Vagina (tissue), 2 donors: ENCODE measurements around the gene SPRY4. TPM values are rescaled to one million over a fixed set of nuclear protein-coding genes. Genes with fewer than 3 reads are reported as not detected.
"Not testable (repeated sequence)": the region's sequence is repeated elsewhere in the genome, so short reads cannot be mapped to it uniquely, and the experiment has no call there.

Experiments used
- DNase-seq, 2 donors: peaks; one replicate each; pipeline ENCODE4 v3.0.0-alpha.2; 2017; ENCODE audit errors: extremely low spot score in 2 of 2
- H3K27ac ChIP-seq: fragments of 200-600 bp; sonication (generic); one replicate; pipeline ENCODE4 v1.5.1; 2019
- H3K27me3 ChIP-seq: fragments of 200-600 bp; sonication (generic); one replicate; pipeline ENCODE4 v1.5.1; 2019
- H3K36me3 ChIP-seq, 2 donors: fragments of 200-600 bp; sonication (generic); one replicate each; pipeline ENCODE4 v1.5.1; 2017 to 2019
- H3K4me1 ChIP-seq: fragments of 200-600 bp; sonication (generic); one replicate; pipeline ENCODE4 v1.5.1; 2019
- H3K4me3 ChIP-seq, 2 donors: fragments of 200-600 bp; sonication (generic); 1 replicate in 1 of 2; 2 replicates in 1 of 2; pipeline ENCODE4 v1.5.1; 2016 to 2019
- H3K9me3 ChIP-seq: fragments of 200-600 bp; sonication (generic); one replicate; pipeline ENCODE4 v1.5.1; 2019
- POLR2A ChIP-seq, 2 donors: fragments of 450-650 bp; IDR thresholded peaks; one replicate each; pipeline ENCODE4 v1.6.1; 2017; ENCODE audit warnings: antibody characterized with exemption in 2 of 2, mild to moderate bottlenecking in 2 of 2, moderate library complexity in 2 of 2
- POLR2AphosphoS5 ChIP-seq, 2 donors: sonication (generic); formaldehyde crosslinking; IDR thresholded peaks; one replicate each; pipeline ENCODE4 v1.9.0; 2017; ENCODE audit warnings: antibody characterized with exemption in 2 of 2, mild to moderate bottlenecking in 2 of 2, low read depth in 1 of 2; ENCODE audit not compliant: insufficient read depth in 1 of 2
- intact Hi-C: fragments of 100-400 bp; cut with DNase I; formaldehyde crosslinking; loops from one replicate; pipeline ENCODE4 v1.15.1; 2023
- total RNA-seq: library from RNA; depleted of rRNA; stranded (reverse); fragments of >200 nt; gene quantifications from one replicate; pipeline ENCODE4 v1.2.3, GENCODE V29; 2016
- TF ChIP-seq, protein P1 (sequence below), 3 experiments: fragments of 450-650 bp in 2 of 3; fragments of 200-600 bp in 1 of 3; sonication (generic) in 1 of 3; IDR thresholded peaks; one replicate each; pipeline ENCODE4 v1.5.1; 2017 to 2019; ENCODE audit warnings: antibody characterized with exemption in 3 of 3, mild to moderate bottlenecking in 2 of 3, moderate library complexity in 2 of 3

Gene SPRY4, protein sequence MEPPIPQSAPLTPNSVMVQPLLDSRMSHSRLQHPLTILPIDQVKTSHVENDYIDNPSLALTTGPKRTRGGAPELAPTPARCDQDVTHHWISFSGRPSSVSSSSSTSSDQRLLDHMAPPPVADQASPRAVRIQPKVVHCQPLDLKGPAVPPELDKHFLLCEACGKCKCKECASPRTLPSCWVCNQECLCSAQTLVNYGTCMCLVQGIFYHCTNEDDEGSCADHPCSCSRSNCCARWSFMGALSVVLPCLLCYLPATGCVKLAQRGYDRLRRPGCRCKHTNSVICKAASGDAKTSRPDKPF
- total RNA-seq: 13.5 TPM

DNA sequence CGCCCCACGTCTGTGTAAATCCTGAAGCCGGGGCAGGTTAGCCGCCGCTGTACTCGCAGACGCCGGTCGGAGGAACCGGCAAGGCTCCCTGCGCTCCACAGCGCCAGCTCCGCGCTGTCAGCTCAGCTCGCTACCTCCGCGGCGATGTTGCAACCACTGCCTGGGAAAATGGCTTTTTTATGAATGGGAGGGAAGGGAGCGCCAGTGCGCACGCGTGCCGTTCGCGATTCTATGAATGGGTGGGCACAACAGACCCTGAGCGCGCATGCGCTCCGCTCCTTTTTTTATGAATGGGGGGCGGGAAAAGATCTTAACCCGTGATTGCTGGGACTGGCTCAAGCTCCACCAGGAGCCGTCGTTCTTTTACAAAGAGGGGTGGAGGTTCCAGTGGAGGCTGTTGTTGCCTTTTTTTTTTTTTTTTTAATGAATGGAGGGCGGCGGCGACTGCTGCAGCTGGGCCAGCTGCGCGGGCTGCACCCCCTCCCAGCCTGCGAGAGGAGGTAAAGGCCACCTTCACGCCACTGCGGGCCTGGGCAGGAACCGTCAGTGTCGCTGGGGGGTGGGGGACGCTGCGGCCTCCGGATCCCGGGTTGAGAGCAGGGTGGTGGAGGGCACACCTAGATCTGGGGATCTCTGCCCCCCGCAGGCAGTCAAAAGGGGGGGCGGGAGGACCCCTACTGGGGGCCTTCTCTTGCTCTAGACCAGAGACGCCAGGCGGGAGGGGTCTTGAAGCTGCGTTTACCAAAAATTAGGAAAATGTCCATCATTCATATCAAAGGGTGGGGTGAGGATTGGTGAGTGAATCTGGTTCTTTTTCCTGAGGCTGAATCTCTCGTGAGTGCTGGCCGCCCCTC, at the start of gene SPRY4:
SPRY4 (minus strand) TSS at position 151 of the 854 bp plus-strand sequence. CDS start 9,913 bp downstream, outside the sequence.
- Histone ChIP-seq H3K4me1 (peaks cover 62% of the 10 kb centered on the region), H3K27me3 (no peaks in the 10 kb centered on the region), H3K36me3 (no peaks in the 10 kb centered on the region), H3K27ac (peak within 1 kb of the TSS; percentile 66), H3K4me3 (peak within 1 kb of the TSS; percentile 57), H3K9me3 (no peaks in the 10 kb centered on the region)
- intact Hi-C loops: loop anchor here (5.0 kb wide), 1 partner anchor 332 kb away; no protein-coding TSS in a partner anchor
- peak in 1 of 2 donors; percentile 68 for TF ChIP-seq POLR2A (IDR thresholded peaks at IDR 0.05)
- TF ChIP-seq, protein P1, sequence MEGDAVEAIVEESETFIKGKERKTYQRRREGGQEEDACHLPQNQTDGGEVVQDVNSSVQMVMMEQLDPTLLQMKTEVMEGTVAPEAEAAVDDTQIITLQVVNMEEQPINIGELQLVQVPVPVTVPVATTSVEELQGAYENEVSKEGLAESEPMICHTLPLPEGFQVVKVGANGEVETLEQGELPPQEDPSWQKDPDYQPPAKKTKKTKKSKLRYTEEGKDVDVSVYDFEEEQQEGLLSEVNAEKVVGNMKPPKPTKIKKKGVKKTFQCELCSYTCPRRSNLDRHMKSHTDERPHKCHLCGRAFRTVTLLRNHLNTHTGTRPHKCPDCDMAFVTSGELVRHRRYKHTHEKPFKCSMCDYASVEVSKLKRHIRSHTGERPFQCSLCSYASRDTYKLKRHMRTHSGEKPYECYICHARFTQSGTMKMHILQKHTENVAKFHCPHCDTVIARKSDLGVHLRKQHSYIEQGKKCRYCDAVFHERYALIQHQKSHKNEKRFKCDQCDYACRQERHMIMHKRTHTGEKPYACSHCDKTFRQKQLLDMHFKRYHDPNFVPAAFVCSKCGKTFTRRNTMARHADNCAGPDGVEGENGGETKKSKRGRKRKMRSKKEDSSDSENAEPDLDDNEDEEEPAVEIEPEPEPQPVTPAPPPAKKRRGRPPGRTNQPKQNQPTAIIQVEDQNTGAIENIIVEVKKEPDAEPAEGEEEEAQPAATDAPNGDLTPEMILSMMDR (IDR thresholded peaks at IDR 0.05): peak in 2 of 3 experiments; percentile 3 to 10
- peak; percentile 96 to 98 for TF ChIP-seq POLR2AphosphoS5 (IDR thresholded peaks at IDR 0.05; ENCODE audit: insufficient read depth in 1 of 2, low read depth in 1 of 2)
- DNase-seq: peak in 1 of 2 donors; percentile 95

DNA sequence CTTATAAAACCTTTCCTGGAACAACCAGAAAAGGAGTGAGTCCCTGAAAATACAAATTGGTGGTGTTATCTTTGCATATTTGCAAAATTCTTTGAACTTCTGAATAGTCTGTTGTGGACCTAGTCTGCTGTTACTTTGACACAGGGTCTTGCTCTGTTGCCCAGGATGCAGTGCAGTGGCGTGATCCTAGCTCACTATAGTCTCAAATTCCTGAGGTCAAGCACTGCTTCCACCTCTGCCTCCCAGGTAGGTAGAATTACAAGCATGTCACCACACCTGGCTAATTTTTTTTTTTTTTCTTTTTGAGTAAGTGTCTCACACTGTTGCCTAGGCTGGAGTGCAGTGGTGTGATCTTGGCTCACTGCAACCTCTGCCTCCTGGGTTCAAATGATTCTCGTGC, 43.7 kb upstream of the SPRY4 start:
- no peak for DNase-seq
- H3K36me3 ChIP-seq: no peaks in the 10 kb centered on the region
- H3K27ac ChIP-seq: no peak overlapping the region
- intact Hi-C loops: no loop called here
- no peak overlapping the region for H3K4me3 ChIP-seq
- H3K4me1 ChIP-seq: peaks cover 2% of the 10 kb centered on the region
- no peaks in the 10 kb centered on the region for H3K9me3 ChIP-seq
- H3K27me3 ChIP-seq: no peaks in the 10 kb centered on the region
- TF ChIP-seq POLR2AphosphoS5 (IDR thresholded peaks at IDR 0.05; ENCODE audit: insufficient read depth in 1 of 2, low read depth in 1 of 2): no peak
- TF ChIP-seq, protein P1 (IDR thresholded peaks at IDR 0.05): no peak
- no peak for TF ChIP-seq POLR2A (IDR thresholded peaks at IDR 0.05)

DNA sequence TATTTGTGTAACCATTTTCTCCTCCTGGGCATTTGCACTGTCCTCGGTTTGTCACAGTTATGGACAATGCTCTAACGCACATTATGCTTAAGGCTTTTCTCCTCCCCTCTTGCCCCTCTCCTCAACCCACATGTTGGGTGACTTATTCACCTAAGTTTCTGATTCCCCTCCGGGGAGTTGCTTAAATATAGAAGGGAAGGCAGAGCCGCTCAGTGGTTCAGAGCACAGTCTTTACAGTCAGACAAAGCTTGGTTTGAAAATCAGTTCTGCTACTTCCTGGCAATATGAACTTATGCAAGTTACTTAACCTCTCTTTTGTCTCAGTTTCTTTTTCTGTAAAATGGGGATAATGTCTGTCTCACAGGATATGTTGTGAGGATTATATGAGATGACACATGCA, 41.2 kb upstream of the SPRY4 start:
- intact Hi-C loops: no loop called here
- H3K27me3 ChIP-seq: no peaks in the 10 kb centered on the region
- no peaks in the 10 kb centered on the region for H3K36me3 ChIP-seq
- peaks cover 14% of the 10 kb centered on the region for H3K4me1 ChIP-seq
- H3K9me3 ChIP-seq: no peaks in the 10 kb centered on the region
- H3K27ac ChIP-seq: no peak overlapping the region
- no peak overlapping the region for H3K4me3 ChIP-seq
- DNase-seq: no peak
- no peak for TF ChIP-seq POLR2AphosphoS5 (IDR thresholded peaks at IDR 0.05; ENCODE audit: insufficient read depth in 1 of 2, low read depth in 1 of 2)
- TF ChIP-seq, protein P1 (IDR thresholded peaks at IDR 0.05): no peak
- TF ChIP-seq POLR2A (IDR thresholded peaks at IDR 0.05): no peak

DNA sequence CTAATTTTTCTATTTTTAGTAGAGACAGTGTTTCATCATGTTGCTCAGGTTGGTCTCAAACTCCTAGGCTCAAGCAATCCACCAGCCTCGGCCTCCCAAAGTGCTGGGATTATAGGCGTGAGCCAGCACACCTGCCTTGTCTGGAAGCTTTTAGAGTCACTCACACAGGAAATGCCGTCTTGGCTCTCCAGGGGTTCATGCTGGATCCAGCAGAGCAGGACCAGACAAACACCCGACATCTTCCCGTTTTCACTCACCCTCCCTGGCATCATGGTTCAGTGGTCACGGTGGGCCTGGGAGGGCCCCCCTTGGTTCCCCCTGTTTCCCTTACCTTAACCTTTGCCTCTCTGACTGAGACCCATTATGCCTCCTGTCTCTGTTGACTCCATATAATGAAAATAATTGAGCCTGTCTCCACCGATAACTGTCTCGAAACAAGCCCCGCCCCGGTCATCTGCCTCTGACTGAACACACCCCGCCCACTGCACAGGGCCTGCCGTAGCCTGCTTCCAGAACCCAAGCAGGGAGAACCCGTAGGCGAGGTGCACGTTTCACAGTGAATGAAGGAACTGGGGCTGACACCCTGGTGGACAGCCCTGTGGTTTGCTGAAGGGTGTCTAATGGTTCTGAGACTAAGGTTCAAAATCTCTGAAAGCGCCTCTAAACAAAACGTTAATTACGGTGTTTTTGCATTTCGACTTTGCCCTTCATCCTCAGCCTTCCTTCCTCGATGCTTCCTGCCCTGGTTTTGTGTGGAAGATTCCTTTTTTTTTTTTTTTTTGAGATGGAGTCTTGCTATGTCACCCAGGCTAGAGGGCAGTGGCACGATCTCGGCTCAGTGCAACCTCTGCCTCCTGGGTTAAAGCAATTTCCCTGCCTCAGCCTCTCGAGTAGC, 39.7 kb upstream of the SPRY4 start:
- Histone ChIP-seq H3K27ac (peak overlapping the region; percentile 61), H3K27me3 (no peaks in the 10 kb centered on the region), H3K36me3 (no peaks in the 10 kb centered on the region), H3K9me3 (no peaks in the 10 kb centered on the region), H3K4me3 (no peak overlapping the region), H3K4me1 (peaks cover 14% of the 10 kb centered on the region)
- DNase-seq: no peak
- intact Hi-C loops: no loop called here
- TF ChIP-seq POLR2AphosphoS5 (IDR thresholded peaks at IDR 0.05; ENCODE audit: insufficient read depth in 1 of 2, low read depth in 1 of 2) (peak; percentile 25 to 54), POLR2A (IDR thresholded peaks at IDR 0.05) (no peak)

DNA sequence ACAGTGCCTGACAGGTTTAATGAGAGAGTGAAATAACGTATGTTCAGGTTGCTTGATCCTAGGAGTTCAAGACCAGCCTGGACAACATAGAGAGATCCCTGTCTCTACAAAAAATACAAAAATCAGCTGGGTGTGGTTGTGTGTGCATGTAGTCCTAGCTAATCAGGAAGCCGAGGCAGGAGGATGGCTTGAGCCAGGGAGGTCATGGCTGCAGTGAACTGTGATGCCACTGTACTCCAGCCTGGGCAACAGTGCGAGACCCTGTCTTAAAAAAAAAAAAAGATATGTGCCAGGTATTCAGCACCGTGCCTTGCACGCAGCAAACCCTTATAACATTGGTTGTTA, 38.8 kb upstream of the SPRY4 start:
- Histone ChIP-seq H3K27me3 (no peaks in the 10 kb centered on the region), H3K9me3 (no peaks in the 10 kb centered on the region), H3K36me3 (no peaks in the 10 kb centered on the region), H3K4me3 (no peak overlapping the region), H3K4me1 (peaks cover 14% of the 10 kb centered on the region), H3K27ac (no peak overlapping the region)
- intact Hi-C loops: no loop called here
- TF ChIP-seq POLR2AphosphoS5 (IDR thresholded peaks at IDR 0.05; ENCODE audit: insufficient read depth in 1 of 2, low read depth in 1 of 2) (no peak), POLR2A (IDR thresholded peaks at IDR 0.05) (no peak)
- TF ChIP-seq, protein P1 (IDR thresholded peaks at IDR 0.05): no peak
- DNase-seq: no peak

DNA sequence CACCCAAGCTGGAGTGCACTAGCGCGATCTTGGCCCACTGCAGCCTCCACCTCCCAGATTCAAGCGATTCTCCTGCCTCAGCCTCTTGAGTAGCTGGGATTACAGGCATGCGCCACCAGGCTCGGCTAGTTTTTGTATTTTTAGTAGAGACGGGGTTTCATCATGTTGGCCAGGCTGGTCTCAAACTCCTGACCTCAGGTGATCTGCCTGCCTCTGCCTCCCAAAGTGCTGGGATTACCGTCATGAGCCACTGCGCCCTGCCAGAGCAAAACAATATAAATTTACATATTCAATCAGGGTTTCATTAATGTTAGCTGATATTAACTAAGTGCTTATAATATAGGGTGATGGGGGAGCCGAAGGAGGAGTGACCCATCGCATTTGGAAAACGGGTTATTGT, 37.4 kb upstream of the SPRY4 start:
- intact Hi-C loops, H3K36me3 ChIP-seq, H3K9me3 ChIP-seq, DNase-seq, H3K4me3 ChIP-seq, H3K27me3 ChIP-seq: not testable (repeated sequence)
- peak overlapping the region; percentile 46 for H3K27ac ChIP-seq
- H3K4me1 ChIP-seq: peaks cover 22% of the 10 kb centered on the region
